Sciatic nerve (tissue), 2 donors: ENCODE results near the gene NAV1. TPM values are rescaled to one million over a fixed set of nuclear protein-coding genes. Genes with fewer than 3 reads are reported as not detected.

Experiments used
- ATAC-seq: fragments of 200-7000 bp; cut with Tn5 transposase; one replicate; pipeline ENCODE4 v1.9.1; 2020; ENCODE audit warnings: mild to moderate bottlenecking, moderate library complexity
- DNase-seq: peaks from one replicate; pipeline ENCODE4 v3.0.0-alpha.2; 2020; ENCODE audit warnings: low spot score
- intact Hi-C: fragments of 100-400 bp; cut with DNase I; formaldehyde crosslinking; loops from one replicate; pipeline ENCODE4 v1.14.2; 2022
- total RNA-seq: library from RNA; stranded (reverse); fragmentation: NEBNext Ultra II Directional; extraction: Animal tissue kit (Norgen Biotek cat#: 25700); gene quantifications from one replicate; pipeline ENCODE4 v1.2.1, GENCODE V29; 2021
- donor health status: DM: no; HTN: no; CAD: no.
- donor health status: DM: no; HTN: no; CAD: no.

Gene NAV1
- total RNA-seq, 1 donor from 2014 or later: 84.0 TPM

DNA sequence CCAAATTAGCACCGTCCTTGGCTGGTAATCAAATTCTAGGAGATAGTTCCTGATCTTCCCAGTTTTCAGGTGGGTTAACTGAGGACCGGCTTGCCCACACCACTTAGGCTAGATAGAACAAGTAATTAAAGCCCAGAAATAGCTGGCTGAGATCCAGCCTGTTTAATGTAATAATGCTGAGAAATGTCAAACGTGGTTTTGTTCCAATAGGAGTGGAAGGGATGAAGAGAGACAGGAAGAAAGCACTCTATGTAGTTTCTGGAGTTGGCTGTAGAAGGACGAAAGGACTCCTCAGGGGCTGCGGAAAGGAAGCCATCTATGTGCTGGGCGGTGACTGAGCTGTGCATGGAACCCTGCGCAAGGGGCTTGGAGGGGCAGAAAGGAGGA lies 18.6 kb downstream of the NAV1 start:
- intact Hi-C loops: no loop called here
- peak; percentile 19 for ATAC-seq

DNA sequence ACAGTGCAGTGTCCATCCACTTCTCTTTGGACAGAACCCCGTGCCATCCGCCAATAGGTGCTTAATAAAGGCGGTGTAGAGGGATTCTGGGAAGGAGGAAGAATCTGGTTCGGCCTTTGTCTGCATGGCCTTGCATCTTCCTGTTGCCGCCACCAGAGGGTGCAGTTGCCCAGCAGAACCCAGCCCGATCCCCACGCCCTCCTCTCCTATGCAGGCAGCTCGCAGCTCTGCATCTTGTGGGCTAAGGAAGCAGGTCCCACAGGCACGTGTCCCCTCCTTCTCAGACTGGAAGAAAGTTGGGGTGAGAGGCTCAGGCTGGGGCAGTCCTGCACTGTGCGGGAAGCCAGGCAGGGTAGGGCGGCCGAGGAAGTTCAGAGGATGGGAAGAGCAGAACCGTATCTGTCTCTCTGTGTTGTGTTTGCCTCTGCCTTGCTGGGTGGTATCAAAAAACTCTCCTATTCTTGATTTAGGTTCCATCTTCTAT lies 20.8 kb downstream of the NAV1 start:
- peak; percentile 90 for DNase-seq

More for the DNA sequence above, 18.6 kb downstream of the NAV1 start:
- DNase-seq: no peak

DNA sequence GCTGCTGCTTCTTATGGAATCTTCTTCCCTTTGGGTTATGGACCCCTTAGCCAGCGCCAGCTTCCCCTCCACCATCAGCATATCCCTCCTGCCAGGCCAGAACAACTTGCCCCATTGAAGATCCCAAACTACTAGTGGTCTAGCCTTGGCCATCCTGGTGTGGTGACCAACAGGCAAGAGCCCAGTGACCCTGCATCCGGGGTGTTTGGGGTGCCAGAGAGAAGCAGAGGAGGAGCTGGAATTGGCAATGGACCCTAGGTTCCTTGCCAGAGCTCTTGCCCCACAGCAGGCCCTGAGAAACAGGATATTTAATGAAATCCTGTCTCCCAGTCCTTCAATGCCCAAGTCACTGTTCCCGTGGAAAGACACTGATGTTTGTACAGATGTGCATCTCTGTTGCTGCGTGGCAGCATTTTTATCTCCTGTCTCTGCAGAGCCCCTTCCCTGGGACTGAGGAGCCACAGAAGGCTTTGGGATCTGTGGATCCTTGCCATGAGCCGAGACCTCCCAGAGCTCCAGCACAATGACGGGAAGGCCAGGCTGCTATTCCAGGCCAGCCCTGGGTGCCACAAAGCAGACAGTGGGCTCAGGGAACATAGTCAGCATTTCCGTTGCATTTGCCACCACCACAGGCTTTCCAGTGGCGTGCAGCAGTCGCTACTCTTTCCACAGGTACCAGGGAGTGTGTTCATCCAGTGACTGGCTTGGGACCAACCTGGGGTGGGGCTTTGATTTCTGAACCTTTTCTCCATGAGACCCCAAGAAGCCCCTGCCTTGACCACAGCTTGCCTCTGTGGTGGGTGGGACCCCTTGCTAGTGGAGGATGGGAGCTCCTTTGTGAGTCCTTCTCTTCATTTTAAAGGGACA lies 21.6 kb downstream of the NAV1 start:
- no peak for ATAC-seq
- no peak for DNase-seq
- intact Hi-C loops: loop anchor here (5.0 kb wide), 2 partner anchors 147 to 232 kb away; no protein-coding TSS in a partner anchor

More for the DNA sequence above, 20.8 kb downstream of the NAV1 start:
- intact Hi-C loops: loop anchor here (5.0 kb wide), 2 partner anchors 148 to 233 kb away; no protein-coding TSS in a partner anchor
- peak; percentile 90 for ATAC-seq

DNA sequence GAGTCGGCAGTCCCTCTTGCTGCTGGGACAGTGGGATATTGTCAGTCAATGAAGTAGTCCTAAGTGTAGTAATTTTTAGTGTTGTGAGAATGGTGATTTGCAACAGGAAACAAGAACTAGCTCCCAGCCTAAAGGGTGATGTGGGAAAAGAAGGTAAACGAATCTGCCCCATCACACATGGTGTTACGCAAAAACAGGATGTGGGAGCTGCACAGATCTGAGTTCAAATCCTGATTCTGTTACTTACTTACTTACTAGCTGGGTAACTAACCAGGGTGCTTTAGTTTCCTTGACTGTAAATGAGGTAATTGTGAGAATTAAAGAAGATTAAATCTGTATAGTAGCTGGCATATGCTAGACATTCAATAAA lies 22.3 kb downstream of the NAV1 start:
- ATAC-seq: no peak
- intact Hi-C loops: loop anchor here (5.0 kb wide), 2 partner anchors 146 to 231 kb away; no protein-coding TSS in a partner anchor
- no peak for DNase-seq

DNA sequence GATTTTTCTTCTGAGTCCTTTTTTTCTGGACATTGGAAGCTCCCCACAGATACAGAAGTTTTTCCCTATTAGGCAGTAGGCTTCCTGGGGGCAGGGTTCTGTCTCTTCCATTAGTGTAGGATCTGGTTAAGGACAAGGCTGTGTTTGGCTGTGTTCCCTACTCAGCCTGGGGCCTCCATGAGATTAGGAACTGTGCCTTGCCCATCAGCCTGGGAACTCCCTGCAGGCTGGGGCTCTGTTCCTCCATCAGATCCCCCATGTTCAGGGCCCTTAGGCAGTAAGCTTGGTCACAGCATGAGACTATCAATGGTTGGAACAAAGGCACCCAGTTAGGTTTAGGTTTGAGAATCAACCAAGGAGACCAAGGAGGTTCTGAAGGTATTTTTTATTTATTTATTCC lies 22.7 kb downstream of the NAV1 start:
- intact Hi-C loops: loop anchor here (5.0 kb wide), 2 partner anchors 146 to 231 kb away; no protein-coding TSS in a partner anchor
- ATAC-seq: no peak
- no peak for DNase-seq

DNA sequence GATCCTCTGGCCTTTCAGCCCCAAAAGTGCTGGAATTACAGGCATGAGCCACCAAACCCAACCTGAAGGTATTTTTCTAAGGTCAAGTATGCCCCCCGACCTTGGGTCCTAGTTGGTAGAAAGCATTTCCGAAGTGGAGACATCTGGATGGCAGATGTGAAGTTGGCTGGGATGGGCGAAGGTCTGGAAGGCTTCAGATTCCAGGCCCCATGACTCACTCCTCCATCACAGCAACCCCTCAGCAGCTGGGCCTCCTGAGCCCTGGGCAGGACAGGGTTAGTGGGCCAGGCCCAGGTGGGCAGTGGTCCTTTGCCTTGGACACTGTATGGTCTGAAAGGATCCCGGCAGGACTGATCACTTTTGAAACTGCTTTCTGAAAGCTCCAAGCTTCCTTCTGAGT lies 23.3 kb downstream of the NAV1 start:
- intact Hi-C loops: loop anchor here (5.0 kb wide), 2 partner anchors 145 to 230 kb away; no protein-coding TSS in a partner anchor
- DNase-seq (no peak), ATAC-seq (no peak)

DNA sequence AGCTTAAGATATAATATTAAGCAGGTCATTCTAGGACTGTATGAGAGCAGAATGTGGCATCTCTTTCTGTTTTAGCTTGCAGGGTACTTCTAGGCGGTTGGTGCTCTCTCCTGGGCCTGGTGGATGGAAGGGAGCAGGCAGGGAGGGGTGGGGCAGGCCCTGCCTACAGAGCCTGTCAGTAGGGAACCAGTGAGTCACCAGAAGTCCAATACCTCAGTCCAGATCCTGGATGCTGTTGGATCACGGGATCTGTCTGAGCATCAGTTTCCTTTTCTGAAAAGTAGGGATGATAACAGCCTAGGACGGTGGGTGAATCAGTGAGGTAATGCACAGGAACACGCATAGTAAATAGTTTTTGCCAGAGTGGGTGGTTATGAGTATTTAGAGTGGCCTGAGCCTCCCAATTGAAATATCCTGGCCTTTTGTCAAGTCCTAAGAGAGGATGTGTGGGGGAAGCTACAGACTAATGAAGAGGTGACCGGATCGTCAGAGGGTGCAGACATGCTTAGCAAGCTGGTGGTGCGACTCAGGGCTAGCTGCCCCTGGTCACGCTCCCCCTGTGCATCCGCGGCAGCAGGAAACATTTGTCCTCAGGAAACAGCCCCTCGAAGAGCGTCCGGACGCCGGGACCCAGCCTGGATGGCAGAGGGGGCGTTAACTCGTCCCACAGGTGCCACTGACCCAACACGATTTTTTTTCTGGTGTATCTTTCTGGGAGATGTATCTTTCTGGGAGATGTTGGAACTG lies 23.9 kb downstream of the NAV1 start:
- intact Hi-C loops: loop anchor here (5.0 kb wide), 2 partner anchors 144 to 229 kb away; no protein-coding TSS in a partner anchor
- DNase-seq: no peak

DNA sequence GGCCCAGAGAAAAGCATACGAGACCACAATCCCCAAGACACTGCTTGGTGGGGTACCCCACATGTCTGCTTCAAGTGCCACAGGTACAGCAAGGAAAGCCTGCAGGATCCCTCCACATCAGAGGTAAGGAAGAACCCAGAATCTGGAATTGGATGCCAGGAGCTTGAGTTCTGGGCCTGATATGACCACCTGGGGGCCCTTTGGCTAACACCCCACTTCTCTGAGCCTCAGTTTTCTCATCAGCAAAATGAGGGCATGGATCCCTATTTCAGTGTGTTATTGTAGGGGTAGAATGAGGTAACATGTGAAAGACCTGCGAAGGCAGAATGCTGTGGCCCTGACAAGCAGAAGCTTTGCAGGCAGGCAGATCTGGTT lies 24.5 kb downstream of the NAV1 start:
- ATAC-seq (no peak), DNase-seq (no peak)
- intact Hi-C loops: loop anchor here (5.0 kb wide), 2 partner anchors 144 to 229 kb away; no protein-coding TSS in a partner anchor

More for the DNA sequence above, 23.9 kb downstream of the NAV1 start:
- ATAC-seq: no peak

DNA sequence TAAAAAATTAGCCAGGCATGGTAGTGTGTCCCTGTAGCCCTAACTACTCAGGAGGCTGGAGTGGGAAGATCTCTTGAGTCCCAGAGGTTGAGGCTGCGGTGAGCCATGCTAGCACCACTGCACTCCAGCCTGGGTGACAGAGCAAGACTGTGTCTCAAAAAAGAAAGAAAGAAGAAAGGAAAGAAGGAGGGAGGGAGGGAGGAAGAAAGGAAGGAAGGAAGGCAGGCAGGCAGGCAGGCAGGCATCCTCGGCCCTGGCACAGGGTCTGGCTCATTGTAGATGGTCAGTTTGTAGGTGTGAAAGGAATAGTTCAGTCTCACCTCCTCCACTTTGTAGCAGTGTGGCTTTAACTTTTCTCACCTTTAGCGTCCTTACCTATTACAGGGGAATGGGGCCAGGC lies 25.0 kb downstream of the NAV1 start:
- intact Hi-C loops: loop anchor here (5.0 kb wide), 2 partner anchors 143 to 228 kb away; no protein-coding TSS in a partner anchor
- no peak for DNase-seq
- no peak for ATAC-seq

DNA sequence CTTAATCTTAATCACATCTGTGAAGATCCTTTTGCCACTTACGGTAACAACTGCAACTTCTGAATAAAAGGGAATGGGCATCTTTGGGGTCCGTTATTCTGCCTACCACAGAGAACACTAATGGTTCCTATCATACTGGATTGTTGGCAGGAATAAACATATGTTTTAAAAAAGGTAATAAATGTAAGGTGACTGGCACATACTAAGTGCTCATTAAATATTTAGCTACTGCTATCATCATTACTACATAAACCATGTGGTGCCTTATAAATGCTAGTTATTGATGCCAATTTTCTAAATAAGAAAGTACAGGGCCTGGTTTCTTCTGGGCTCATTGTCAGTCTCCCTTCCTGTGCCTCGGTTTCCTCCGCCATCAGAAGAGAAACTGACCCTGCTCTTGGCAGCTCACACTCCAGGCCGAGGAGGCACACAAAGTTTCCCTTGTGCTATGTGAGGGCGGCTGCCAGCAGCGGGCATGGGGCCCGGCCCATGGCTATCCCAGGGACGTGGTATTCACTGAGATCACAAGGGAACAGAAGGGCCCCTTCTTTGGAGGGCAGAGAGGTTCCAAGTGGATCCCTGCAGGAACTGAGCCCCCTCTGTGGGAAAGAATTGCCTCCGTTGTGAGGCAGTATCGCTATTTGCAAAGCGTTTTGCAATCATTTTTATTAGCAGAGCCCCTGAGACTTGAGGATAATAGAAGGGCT lies 26.2 kb downstream of the NAV1 start:
- DNase-seq (peak; percentile 82), ATAC-seq (peak; percentile 78)
- intact Hi-C loops: no loop called here

DNA sequence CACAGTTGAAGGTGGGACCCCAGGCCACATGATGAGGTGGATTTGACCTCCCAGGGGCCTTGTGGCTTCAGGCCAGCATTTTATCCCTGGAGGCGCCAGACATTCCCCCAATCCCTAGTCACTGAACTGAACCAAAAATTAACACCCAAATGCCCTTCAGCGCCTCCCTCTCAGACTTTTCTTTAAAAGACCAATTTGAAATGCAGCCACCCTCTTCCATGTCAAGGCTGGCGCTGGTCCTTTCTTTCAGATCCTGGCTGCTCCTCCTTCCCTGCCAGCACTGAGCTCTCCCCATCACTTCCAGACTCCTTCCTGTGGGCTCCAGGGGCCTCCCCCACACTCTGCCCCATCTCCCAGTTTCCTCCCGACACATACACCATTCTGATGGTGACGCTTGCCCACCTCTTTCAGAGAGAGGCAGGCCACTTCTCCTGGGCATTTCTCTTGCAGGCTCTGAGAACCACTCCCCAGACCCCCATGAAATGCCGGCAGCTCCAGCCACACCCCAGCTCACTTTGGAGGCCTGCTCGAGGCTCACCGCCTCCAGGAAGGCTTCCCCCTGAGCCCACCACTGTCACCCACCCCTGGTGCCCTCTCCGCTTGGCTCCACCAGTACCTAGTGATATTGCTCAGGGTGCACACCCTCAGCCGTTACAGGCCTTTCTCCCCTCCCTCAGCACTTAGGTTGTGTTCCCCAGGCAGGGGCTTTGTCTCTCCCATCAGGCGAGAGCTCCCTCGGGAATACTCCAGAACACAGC lies 27.0 kb downstream of the NAV1 start:
- peak; percentile 29 for ATAC-seq
- intact Hi-C loops: no loop called here
- no peak for DNase-seq

DNA sequence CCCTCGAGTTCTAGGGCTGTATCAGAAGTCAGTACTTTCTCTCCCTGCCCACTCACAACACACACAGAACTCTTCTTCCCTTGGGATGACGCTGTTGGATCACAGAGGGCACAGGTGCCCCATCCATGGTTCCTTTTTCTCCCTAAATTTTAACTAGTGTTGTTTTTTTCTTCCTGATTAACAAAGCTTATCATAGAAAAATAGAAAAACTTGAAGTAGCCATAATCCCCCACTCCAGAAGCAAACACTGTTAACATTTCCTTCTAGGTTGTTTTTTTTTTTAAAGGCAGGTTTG lies 27.5 kb downstream of the NAV1 start:
- DNase-seq (no peak), ATAC-seq (no peak)
- intact Hi-C loops: no loop called here

DNA sequence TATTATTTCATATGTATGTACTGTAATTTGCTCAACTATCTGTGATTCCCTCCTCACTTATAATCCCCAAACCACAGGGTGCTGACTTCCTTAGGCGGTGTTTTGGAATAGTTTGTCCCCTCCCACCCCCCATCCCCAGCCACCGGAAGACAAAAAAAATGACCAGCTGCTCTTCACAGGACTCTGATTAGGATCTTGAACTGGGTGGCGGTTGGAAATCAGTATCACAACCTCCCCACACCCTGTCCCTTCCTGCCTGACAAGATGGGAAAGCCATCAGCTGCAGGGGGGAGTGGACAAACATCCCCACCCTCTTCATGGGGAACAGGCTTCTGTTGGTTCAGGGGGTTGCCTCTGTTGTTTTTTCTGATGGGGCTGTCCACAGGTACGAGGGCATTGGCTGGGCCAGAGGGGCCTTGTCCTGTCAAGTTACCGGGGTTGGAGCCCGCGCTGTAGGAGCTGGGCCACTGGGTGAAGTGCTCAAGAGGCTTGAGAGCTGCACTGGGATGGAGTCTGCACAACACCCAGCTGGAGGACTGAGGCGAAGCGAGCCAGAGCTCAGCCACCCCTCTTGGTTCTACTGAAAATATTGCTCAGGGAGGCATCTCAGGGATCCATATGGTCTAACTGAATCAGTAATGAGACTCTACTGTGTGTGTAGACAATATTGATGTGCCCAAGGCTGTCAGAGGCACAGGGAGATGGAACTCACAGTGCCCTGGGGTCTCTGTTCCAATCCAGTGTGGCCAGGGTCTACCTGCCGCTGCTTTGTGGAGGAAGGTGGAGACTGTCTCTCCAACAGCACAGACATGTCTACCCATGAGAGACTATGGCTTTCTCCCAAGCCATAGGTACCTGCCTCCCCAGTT lies 28.2 kb downstream of the NAV1 start:
- ATAC-seq (no peak), DNase-seq (no peak)
- intact Hi-C loops: no loop called here

DNA sequence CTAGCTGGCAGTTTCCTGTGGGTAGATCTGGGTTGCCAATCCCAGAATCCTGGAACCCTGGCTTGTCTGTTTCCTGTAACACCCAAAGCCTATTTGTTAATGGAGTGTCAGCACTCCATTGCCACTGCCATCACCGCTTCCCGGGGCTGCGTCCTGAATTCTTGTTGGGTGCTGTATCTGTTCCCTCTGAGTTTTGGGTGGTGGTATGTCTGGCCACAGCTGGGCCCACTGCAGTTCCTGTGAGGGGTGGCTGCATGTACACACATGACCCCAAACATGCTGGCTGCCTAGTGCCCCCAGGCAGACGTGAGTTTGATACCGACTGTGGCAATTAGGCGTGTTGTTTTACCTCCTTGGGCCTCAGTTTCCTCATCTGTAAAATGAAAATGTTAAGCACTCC lies 29.3 kb downstream of the NAV1 start:
- ATAC-seq (no peak), DNase-seq (no peak)

DNA sequence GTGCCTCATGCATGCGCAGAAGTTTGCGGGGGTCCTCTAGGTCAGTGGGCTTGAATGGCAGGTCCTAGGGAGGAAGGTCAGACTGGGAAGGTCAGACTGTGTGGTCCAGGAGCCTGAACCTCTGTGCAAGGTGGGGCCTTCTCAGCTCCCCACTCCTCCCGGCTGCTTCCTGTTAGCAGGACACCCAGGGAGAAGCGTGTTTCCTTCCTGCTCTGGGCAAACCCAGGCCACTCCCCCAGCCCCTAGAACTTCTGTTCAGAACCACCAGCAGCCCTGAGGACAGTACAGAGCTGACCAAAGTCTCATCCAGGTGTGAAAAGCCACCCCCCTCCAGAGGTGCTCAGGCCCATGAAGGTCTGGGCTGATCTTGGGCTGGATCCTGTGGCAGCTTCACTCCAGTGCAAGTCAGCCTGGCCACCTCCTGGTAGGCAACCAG lies 29.9 kb downstream of the NAV1 start:
- intact Hi-C loops: no loop called here
- ATAC-seq (no peak), DNase-seq (no peak)

More for the DNA sequence above, 29.3 kb downstream of the NAV1 start:
- intact Hi-C loops: no loop called here

DNA sequence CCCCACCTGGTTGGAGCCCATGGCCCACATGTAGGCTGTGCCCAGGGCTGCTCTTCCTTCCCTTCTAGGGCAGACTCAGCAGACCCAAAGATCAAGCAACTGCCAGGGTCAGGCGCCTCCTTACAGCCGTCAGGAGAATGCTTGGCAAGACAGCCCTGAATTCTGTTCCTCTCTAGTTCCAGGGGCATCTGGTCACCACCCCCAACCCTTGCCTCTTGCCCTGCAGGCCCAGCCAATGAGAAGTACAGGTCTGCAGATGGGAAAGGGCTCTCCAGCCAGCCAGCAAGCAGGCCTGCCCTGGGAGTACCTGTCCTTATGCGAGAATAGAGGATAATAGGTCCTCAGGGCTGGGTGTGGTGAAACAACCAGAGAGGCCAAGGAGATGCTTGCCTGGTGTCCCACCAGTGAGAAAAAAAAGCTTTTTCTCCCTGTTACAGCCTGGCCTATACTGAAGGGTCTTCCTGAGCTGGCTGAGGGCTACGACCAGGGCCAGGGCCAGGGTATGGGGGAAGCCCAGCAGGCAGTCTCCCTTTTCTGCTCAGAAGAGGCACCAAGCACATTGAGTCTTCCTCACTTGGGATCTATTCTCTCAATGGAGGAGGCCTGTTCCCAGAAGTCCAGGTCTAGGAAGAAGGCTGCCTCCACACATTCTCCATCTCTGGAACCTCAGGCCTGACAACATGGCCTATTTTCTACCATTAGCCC lies 31.4 kb downstream of the NAV1 start:
- ATAC-seq: no peak
- DNase-seq: no peak

More for the DNA sequence above, 31.4 kb downstream of the NAV1 start:
- intact Hi-C loops: no loop called here
